Measurements from ENCODE around the gene LIX1. TPM values are rescaled to one million over a fixed set of nuclear protein-coding genes. Genes with fewer than 3 reads are reported as not detected.

LIX1 gene
- polyA plus RNA-seq, 3 donors: 5.6 to 5.9 (median 5.7) TPM

Other genes starting within 250 kb of the LIX1 start
- 10 to 100 TPM; 22.7 to 27.3 (median 26.6) TPM for gene LNPEP, start 206.5 kb downstream of the LIX1 start, polyA plus RNA-seq (ENCODE audit: insufficient read length in 3 of 3)
- gene RIOK2, start 40.6 kb upstream of the LIX1 start, polyA plus RNA-seq (ENCODE audit: insufficient read length in 3 of 3): 10 to 100 TPM; 42.3 to 63.0 (median 47.9) TPM

Data from right renal cortex interstitium (tissue), 3 donors.